IMR-90 (cell line): ENCODE data around the gene SNRK. TPM values are rescaled to one million over a fixed set of nuclear protein-coding genes. Genes with fewer than 3 reads are reported as not detected.

Source experiments
- ATAC-seq: fragments of 200-7000 bp; cut with Tn5 transposase; 2 replicates; pipeline ENCODE4 v1.9.1; 2020; ENCODE audit warnings: low read depth, mild to moderate bottlenecking, moderate library complexity
- BruUV-seq: library from RNA; stranded (reverse); fragments of 400-500 nt; replicated peaks from 2 replicates; lab custom pipeline; 2021; lab: Mats Ljungman, UMichigan
- CTCF ChIA-PET: fragments of 300-600 bp; formaldehyde crosslinking; extraction: SDS; loops from one replicate; lab custom pipeline; 2021; ENCODE audit warnings: antibody characterized with exemption; lab: Yijun Ruan, JAX
- POLR2A ChIA-PET: fragments of 300-600 bp; sonication (Branson Sonifier 250); formaldehyde crosslinking; loops from one replicate; lab custom pipeline; 2022; ENCODE audit warnings: antibody characterized with exemption; ENCODE audit not compliant: unreplicated experiment; lab: Charles Lee
- DNase-seq: peaks from one replicate; pipeline ENCODE4 v3.0.0; 2013
- H2AFZ ChIP-seq: replicated peaks from 2 replicates; pipeline ENCODE3; 2013; ENCODE audit warnings: low read length, mild to moderate bottlenecking; ENCODE audit not compliant: poor library complexity
- H2AK5ac ChIP-seq: 2 replicates; pipeline ENCODE4 v1.6.1; 2013; ENCODE audit warnings: low read depth, low read length, inconsistent platforms
- H2AK9ac ChIP-seq: replicated peaks from 2 replicates; pipeline ENCODE3; 2013; ENCODE audit warnings: mild to moderate bottlenecking, low read depth, low read length, moderate library complexity; ENCODE audit not compliant: poor library complexity
- H2BK120ac ChIP-seq: 2 replicates; pipeline ENCODE4 v1.6.1; 2013; ENCODE audit warnings: low read depth, low read length, inconsistent platforms
- H2BK15ac ChIP-seq: 3 replicates; pipeline ENCODE4 v1.6.1; 2013; ENCODE audit warnings: low read depth, low read length, inconsistent platforms
- H2BK20ac ChIP-seq: 2 replicates; pipeline ENCODE4 v1.6.1; 2013; ENCODE audit warnings: low read depth, mild to moderate bottlenecking, inconsistent platforms, low read length, moderate library complexity
- H2BK5ac ChIP-seq: 2 replicates; pipeline ENCODE4 v1.6.1; 2013; ENCODE audit warnings: mild to moderate bottlenecking, low read depth, low read length, inconsistent platforms; ENCODE audit not compliant: poor library complexity, severe bottlenecking
- H3K14ac ChIP-seq: replicated peaks from 2 replicates; pipeline ENCODE4 v1.6.1; 2013; ENCODE audit warnings: low read depth, low read length, inconsistent platforms
- H3K18ac ChIP-seq: 2 replicates; pipeline ENCODE4 v1.6.1; 2013; ENCODE audit warnings: low read depth, low read length, control low read depth
- H3K23ac ChIP-seq: 2 replicates; pipeline ENCODE4 v1.6.1; 2013; ENCODE audit warnings: low read depth, low read length, inconsistent platforms
- H3K27ac ChIP-seq: 2 replicates; pipeline ENCODE4 v1.5.1; 2013; ENCODE audit warnings: mild to moderate bottlenecking, control low read depth, low read length; ENCODE audit not compliant: insufficient read depth
- H3K27me3 ChIP-seq: 2 replicates; pipeline ENCODE4 v1.6.1; 2013; ENCODE audit warnings: low read length; ENCODE audit not compliant: control insufficient read depth, insufficient read depth
- H3K36me3 ChIP-seq: 2 replicates; pipeline ENCODE4 v1.6.1; 2013; ENCODE audit warnings: low read length, mixed read lengths; ENCODE audit not compliant: control insufficient read depth, insufficient read depth
- H3K4ac ChIP-seq: 2 replicates; pipeline ENCODE4 v1.6.1; 2013; ENCODE audit warnings: low read depth, low read length, inconsistent platforms
- H3K4me1 ChIP-seq: 2 replicates; pipeline ENCODE4 v1.6.1; 2013; ENCODE audit warnings: low read length, mixed read lengths; ENCODE audit not compliant: control insufficient read depth, insufficient read depth
- H3K4me2 ChIP-seq: 2 replicates; pipeline ENCODE4 v1.6.1; 2013; ENCODE audit warnings: low read depth, mild to moderate bottlenecking, control low read depth, low read length, moderate library complexity
- H3K4me3 ChIP-seq: 2 replicates; pipeline ENCODE4 v1.5.1; 2013; ENCODE audit warnings: low read depth, mild to moderate bottlenecking, control low read depth, low read length, moderate library complexity; ENCODE audit not compliant: insufficient read depth
- H3K56ac ChIP-seq: 2 replicates; pipeline ENCODE4 v1.6.1; 2013; ENCODE audit warnings: low read length, inconsistent platforms; ENCODE audit not compliant: insufficient read depth; ENCODE audit errors: extremely low read depth
- H3K79me1 ChIP-seq, 2 experiments: 2 replicates each; pipeline ENCODE4 v1.6.1; 2013; ENCODE audit warnings: low read length in 2 of 2, inconsistent platforms in 1 of 2, low read depth in 1 of 2
- H3K9ac ChIP-seq: 2 replicates; pipeline ENCODE4 v1.6.1; 2013; ENCODE audit warnings: low read depth, low read length, control low read depth
- H3K9me1 ChIP-seq: 2 replicates; pipeline ENCODE4 v1.6.1; 2013; ENCODE audit warnings: low read length, inconsistent platforms; ENCODE audit not compliant: insufficient read depth
- H3K9me3 ChIP-seq: 2 replicates; pipeline ENCODE4 v1.6.1; 2013; ENCODE audit warnings: low read length; ENCODE audit not compliant: control insufficient read depth, insufficient read depth
- H4K20me1 ChIP-seq: 2 replicates; pipeline ENCODE4 v1.6.1; 2013; ENCODE audit warnings: low read length, inconsistent platforms; ENCODE audit not compliant: insufficient read depth
- H4K5ac ChIP-seq: 2 replicates; pipeline ENCODE4 v1.6.1; 2013; ENCODE audit warnings: mild to moderate bottlenecking, low read depth, low read length, control low read depth
- H4K8ac ChIP-seq, 2 experiments: 2 replicates each; pipeline ENCODE4 v1.6.1; 2013; ENCODE audit warnings: low read depth in 2 of 2, low read length in 2 of 2, control low read depth in 1 of 2, inconsistent platforms in 1 of 2
- H4K91ac ChIP-seq: 2 replicates; pipeline ENCODE4 v1.6.1; 2013; ENCODE audit warnings: low read depth, low read length, inconsistent platforms; ENCODE audit not compliant: insufficient read depth
- BHLHE40 ChIP-seq: fragments of 150-350 bp; IDR thresholded peaks from 2 replicates; pipeline ENCODE4 v1.6.1; 2016; ENCODE audit warnings: mild to moderate bottlenecking, low read depth, low read length
- CEBPB ChIP-seq: IDR thresholded peaks from 2 replicates; pipeline ENCODE4 v1.6.1; 2012; ENCODE audit warnings: low read depth, low read length, improper control_type of control experiment
- CHD1 ChIP-seq: IDR thresholded peaks from 2 replicates; pipeline ENCODE4 v1.6.1; 2012; ENCODE audit warnings: low read depth, low read length, improper control_type of control experiment
- FOS ChIP-seq: fragments of 150-350 bp; IDR thresholded peaks from 2 replicates; pipeline ENCODE4 v1.6.1; 2016; ENCODE audit warnings: low read depth, low read length
- MAFK ChIP-seq: IDR thresholded peaks from 2 replicates; pipeline ENCODE4 v1.6.1; 2012; ENCODE audit warnings: low read depth, low read length, improper control_type of control experiment
- MAZ ChIP-seq: IDR thresholded peaks from 2 replicates; pipeline ENCODE4 v1.6.1; 2012; ENCODE audit warnings: low read depth, mild to moderate bottlenecking, low read length, improper control_type of control experiment, moderate library complexity, borderline replicate concordance
- MXI1 ChIP-seq: IDR thresholded peaks from 2 replicates; pipeline ENCODE4 v1.6.1; 2012; ENCODE audit warnings: low read depth, mild to moderate bottlenecking, low read length, moderate library complexity, borderline replicate concordance
- NFE2L2 ChIP-seq: fragments of 150-350 bp; IDR thresholded peaks from 2 replicates; pipeline ENCODE4 v1.6.1; 2016; ENCODE audit warnings: low read depth, mild to moderate bottlenecking, low read length
- POLR2A ChIP-seq: IDR thresholded peaks from 2 replicates; pipeline ENCODE4 v1.6.1; 2012; ENCODE audit warnings: mild to moderate bottlenecking, low read depth, low read length
- RAD21 ChIP-seq: IDR thresholded peaks from 2 replicates; pipeline ENCODE4 v1.6.1; 2012; ENCODE audit warnings: low read length, improper control_type of control experiment
- RCOR1 ChIP-seq: IDR thresholded peaks from 2 replicates; pipeline ENCODE4 v1.6.1; 2012; ENCODE audit warnings: mild to moderate bottlenecking, low read length, improper control_type of control experiment; ENCODE audit not compliant: insufficient replicate concordance
- RFX5 ChIP-seq: IDR thresholded peaks from 2 replicates; pipeline ENCODE4 v1.8.0; 2012; ENCODE audit warnings: low read depth, mild to moderate bottlenecking, low read length, moderate library complexity
- SMC3 ChIP-seq: fragments of 150-350 bp; IDR thresholded peaks from 2 replicates; pipeline ENCODE4 v1.6.1; 2016; ENCODE audit warnings: low read depth, mild to moderate bottlenecking, antibody characterized with exemption, low read length, moderate library complexity
- WGBS, 2 experiments: methylation state at CpG; one replicate each; pipeline versions ENCODE4 v1.1.5 to v1.1.7; 2013; ENCODE audit warnings: missing lambda C conversion rate in 2 of 2; ENCODE audit not compliant: insufficient read length in 1 of 2; ENCODE audit errors: extremely low coverage in 2 of 2; 5-methylcytosine and 5-hydroxymethylcytosine counted together
- dilution Hi-C: fragments of 300-500 bp; cut with HindIII; formaldehyde crosslinking; loops from one replicate; pipeline ENCODE4 v1.14.3; 2018; ENCODE audit warnings: low sequenced_read_pairs; ENCODE audit not compliant: unreplicated experiment
- in situ Hi-C: fragments of 300-500 bp; cut with MboI; formaldehyde crosslinking; loops from 3 replicates; pipeline ENCODE4 v1.14.3; 2019; ENCODE audit warnings: low sequenced_read_pairs, inconsistent platforms, mixed read lengths
- intact Hi-C: fragments of 100-400 bp; cut with micrococcal nuclease; formaldehyde crosslinking; loops from 2 replicates; pipeline ENCODE4 v1.10.0; 2022
- polyA plus RNA-seq, 3 experiments: library from polyadenylated mRNA; depleted of rRNA; stranded (reverse); fragments of >200 nt; gene quantifications; 2 replicates each; pipeline ENCODE4 v1.2.3, GENCODE V29; 2012; ENCODE audit warnings: low replicate concordance in 1 of 3
- total RNA-seq: library from RNA; depleted of rRNA; stranded (reverse); fragments of >200 nt; gene quantifications from 2 replicates; pipeline ENCODE4 v1.2.3, GENCODE V29; 2012
- TF ChIP-seq, protein P1 (sequence below): fragments of 150-350 bp; IDR thresholded peaks from 2 replicates; pipeline ENCODE4 v1.6.1; 2017; ENCODE audit warnings: mild to moderate bottlenecking, antibody characterized with exemption, low read length, low read depth
- TF ChIP-seq, protein P2 (sequence below): fragments of 150-350 bp; IDR thresholded peaks from 2 replicates; pipeline ENCODE4 v1.6.1; 2016; ENCODE audit warnings: low read depth, mild to moderate bottlenecking, low read length, moderate library complexity, borderline replicate concordance
- TF ChIP-seq, protein P3 (sequence below): conservative IDR thresholded peaks from 2 replicates; pipeline ENCODE4 v1.5.1; 2012; ENCODE audit warnings: mild to moderate bottlenecking, low read depth, low read length, improper control_type of control experiment

Gene SNRK
- total and polyA plus RNA-seq, 2 of the 4 experiments (the other 2 are of a cell fraction): 4.7 to 23.1 TPM

DNA sequence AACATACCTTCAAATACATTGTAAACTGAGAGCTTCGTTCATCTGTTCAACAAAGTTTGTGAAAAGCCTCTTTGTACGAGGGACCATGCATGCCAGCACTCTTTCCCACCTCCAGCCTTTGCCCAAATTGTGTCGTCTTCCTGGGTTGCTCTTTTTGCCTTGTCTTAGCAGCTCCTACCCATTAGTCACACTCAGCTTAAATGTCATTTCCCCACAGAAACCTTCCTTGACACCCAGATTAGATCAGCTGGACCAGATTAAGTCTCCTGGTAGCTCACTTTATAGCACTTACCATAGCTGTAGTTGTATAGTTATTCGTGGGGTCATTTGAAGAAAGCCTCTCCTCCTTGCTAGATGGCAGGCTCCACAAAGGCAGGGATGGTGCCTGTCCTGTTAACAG lies 24.1 kb upstream of the SNRK start:
- H3K23ac ChIP-seq: no peak overlapping the region
- H3K79me1 ChIP-seq: no peaks in the 10 kb centered on the region
- H3K14ac ChIP-seq: no peak overlapping the region
- H3K4me2 ChIP-seq: no peak overlapping the region
- peaks cover 32% of the 10 kb centered on the region for H3K27me3 ChIP-seq
- ChIA-PET POLR2A (no interaction called here), CTCF (no interaction called here)
- H2AK5ac ChIP-seq: no peak overlapping the region
- intact Hi-C loops (no loop called here), in situ Hi-C loops (no loop called here), dilution Hi-C loops (no loop called here)
- H4K8ac ChIP-seq: no peak overlapping the region
- TF ChIP-seq CEBPB (no peak), MAFK (no peak), RFX5 (no peak), BHLHE40 (no peak), SMC3 (no peak), MAZ (no peak), RCOR1 (no peak), MXI1 (no peak), CHD1 (no peak), POLR2A (no peak), FOS (no peak), RAD21 (no peak), NFE2L2 (no peak)
- TF ChIP-seq, protein P1, sequence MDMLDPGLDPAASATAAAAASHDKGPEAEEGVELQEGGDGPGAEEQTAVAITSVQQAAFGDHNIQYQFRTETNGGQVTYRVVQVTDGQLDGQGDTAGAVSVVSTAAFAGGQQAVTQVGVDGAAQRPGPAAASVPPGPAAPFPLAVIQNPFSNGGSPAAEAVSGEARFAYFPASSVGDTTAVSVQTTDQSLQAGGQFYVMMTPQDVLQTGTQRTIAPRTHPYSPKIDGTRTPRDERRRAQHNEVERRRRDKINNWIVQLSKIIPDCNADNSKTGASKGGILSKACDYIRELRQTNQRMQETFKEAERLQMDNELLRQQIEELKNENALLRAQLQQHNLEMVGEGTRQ: no peak
- TF ChIP-seq, protein P2, sequence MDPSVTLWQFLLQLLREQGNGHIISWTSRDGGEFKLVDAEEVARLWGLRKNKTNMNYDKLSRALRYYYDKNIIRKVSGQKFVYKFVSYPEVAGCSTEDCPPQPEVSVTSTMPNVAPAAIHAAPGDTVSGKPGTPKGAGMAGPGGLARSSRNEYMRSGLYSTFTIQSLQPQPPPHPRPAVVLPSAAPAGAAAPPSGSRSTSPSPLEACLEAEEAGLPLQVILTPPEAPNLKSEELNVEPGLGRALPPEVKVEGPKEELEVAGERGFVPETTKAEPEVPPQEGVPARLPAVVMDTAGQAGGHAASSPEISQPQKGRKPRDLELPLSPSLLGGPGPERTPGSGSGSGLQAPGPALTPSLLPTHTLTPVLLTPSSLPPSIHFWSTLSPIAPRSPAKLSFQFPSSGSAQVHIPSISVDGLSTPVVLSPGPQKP: no peak
- TF ChIP-seq, protein P3, sequence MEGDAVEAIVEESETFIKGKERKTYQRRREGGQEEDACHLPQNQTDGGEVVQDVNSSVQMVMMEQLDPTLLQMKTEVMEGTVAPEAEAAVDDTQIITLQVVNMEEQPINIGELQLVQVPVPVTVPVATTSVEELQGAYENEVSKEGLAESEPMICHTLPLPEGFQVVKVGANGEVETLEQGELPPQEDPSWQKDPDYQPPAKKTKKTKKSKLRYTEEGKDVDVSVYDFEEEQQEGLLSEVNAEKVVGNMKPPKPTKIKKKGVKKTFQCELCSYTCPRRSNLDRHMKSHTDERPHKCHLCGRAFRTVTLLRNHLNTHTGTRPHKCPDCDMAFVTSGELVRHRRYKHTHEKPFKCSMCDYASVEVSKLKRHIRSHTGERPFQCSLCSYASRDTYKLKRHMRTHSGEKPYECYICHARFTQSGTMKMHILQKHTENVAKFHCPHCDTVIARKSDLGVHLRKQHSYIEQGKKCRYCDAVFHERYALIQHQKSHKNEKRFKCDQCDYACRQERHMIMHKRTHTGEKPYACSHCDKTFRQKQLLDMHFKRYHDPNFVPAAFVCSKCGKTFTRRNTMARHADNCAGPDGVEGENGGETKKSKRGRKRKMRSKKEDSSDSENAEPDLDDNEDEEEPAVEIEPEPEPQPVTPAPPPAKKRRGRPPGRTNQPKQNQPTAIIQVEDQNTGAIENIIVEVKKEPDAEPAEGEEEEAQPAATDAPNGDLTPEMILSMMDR: no peak
- H4K20me1 ChIP-seq: no peaks in the 10 kb centered on the region
- H4K5ac ChIP-seq: no peak overlapping the region
- no peak overlapping the region for H3K4ac ChIP-seq
- H3K9me1 ChIP-seq: no peaks in the 10 kb centered on the region; the same call in 1 of the 2 replicates
- H3K27ac ChIP-seq: no peak overlapping the region
- no peak overlapping the region for H2AFZ ChIP-seq
- H2BK120ac ChIP-seq: no peak overlapping the region
- H3K4me3 ChIP-seq: no peak overlapping the region
- no peaks in the 10 kb centered on the region for H3K36me3 ChIP-seq
- H2BK20ac ChIP-seq: no peak overlapping the region
- no peaks in the 10 kb centered on the region for H3K4me1 ChIP-seq
- BruUV-seq: no TSS peak
- no peak overlapping the region for H3K56ac ChIP-seq
- H2AK9ac ChIP-seq: no peak overlapping the region
- no peak overlapping the region for H3K18ac ChIP-seq
- H4K91ac ChIP-seq: no peak overlapping the region
- ATAC-seq (no peak), DNase-seq (no peak)
- H2BK15ac ChIP-seq: no peak overlapping the region
- no peak overlapping the region for H3K9ac ChIP-seq
- H2BK5ac ChIP-seq: no peak overlapping the region
- WGBS, 2 experiments: 29% methylated on average over 2 of the region's 4 CpGs; no CpG with 5 or more reads in 1 of the 2 experiments
- no peaks in the 10 kb centered on the region for H3K9me3 ChIP-seq
